Activated CD4-positive, alpha-beta T cell treated with anti-CD3 and anti-CD28 coated beads for 24 hours (primary cell): ENCODE data around the gene SORBS2.
"Not testable (repeated sequence)": the region's sequence is repeated elsewhere in the genome, so short reads cannot be mapped to it uniquely, and the experiment has no call there.

Experiments
- DNase-seq, 2 donors: peaks; one replicate each; pipeline ENCODE4 v3.0.0-alpha.2; 2020; ENCODE audit warnings: low read depth in 2 of 2

The SORBS2 gene

DNA sequence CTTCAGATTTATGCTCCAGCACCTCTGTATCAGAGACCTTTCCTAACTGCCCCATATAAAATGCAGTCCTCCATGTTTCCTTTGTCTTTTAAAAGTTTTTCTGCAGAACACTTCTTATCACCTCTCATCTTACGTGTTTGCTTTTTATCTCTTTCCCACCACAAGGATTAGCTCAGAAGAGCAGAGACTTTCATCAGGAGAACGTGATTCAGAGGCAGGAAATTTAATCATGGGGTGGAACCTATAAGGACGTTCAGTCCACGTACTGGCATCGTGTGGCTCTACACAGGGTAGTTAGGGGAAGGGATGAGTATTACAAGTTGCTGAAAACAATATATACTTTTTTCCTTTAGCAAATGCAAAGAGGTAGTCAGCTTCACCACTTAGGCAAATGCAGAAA lies 98.7 kb downstream of the SORBS2 start:
- no peak for DNase-seq

DNA sequence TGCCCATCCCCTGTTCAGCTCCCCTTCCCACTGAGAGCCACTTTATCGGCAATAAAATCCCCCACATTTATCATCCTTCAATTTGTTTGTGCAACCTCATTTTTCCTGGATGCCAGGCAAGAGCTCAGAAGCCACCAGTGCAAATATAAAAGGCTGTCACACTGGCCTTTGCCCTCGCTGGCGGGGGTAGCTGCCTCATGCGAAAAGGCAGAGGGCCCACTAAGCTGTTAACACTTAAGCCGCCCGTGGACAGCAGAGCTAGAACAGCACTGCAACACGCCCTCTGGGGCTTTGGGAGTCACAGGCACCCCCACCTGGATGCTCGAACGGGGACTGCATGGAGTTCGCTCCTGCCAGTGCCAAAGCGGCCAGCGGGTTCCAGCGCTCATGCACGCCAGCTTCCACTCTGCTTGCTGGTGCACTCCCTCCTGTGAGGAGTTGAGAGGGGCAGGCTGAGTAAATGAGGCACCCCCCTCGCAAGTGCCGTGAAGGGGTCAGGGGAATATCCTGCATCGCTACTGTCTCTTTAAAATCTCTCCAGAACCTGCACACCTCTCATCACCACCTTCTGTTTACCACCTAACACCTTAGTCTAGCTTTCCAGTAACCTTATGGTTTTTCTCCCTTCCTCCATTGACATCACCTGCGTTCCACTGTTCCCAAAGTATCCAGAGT lies 99.5 kb downstream of the SORBS2 start:
- no peak for DNase-seq

DNA sequence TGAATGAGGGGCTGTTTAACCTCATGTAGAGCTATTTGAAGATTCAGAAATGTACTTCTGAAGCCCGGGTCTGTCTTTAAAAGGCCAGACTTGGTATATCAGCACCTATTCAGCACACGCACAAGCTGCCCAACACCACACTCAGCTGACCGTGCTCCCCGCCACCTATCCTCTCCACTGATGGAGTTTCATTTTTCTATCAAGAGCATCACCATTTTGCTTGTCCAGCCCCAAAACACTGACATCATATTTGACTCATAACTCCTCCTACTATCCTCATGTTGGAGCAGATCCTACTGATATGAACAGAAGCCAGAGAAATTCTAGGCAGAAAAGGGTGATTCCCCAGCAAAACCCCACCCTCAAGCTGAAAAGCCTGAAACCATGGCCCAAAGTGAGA lies 100.3 kb downstream of the SORBS2 start:
- DNase-seq = no peak

DNA sequence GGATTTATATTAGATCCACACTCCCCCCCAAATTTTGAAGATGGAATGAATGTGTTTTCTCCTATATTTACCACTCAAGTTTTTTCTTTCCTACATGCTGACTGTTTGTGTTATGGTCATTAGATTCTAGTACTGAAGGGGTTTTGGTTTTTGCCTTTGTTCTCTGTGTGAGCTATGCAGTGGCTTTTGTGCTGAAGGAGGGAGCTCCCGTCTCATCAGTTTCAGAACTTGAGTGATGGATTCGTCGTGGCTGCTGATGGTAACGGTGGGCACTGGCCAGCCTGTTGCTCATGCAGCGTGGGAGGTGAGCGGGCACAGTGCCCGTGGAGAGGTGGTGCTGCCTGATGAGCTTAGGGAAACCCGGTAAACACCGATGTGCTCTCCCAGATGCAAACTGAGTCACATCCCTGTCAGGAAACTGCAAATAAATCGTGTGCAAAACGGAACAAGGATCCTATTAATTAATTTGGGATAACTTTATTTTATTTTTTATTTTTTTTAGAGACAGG lies 101.5 kb downstream of the SORBS2 start:
- no peak for DNase-seq

DNA sequence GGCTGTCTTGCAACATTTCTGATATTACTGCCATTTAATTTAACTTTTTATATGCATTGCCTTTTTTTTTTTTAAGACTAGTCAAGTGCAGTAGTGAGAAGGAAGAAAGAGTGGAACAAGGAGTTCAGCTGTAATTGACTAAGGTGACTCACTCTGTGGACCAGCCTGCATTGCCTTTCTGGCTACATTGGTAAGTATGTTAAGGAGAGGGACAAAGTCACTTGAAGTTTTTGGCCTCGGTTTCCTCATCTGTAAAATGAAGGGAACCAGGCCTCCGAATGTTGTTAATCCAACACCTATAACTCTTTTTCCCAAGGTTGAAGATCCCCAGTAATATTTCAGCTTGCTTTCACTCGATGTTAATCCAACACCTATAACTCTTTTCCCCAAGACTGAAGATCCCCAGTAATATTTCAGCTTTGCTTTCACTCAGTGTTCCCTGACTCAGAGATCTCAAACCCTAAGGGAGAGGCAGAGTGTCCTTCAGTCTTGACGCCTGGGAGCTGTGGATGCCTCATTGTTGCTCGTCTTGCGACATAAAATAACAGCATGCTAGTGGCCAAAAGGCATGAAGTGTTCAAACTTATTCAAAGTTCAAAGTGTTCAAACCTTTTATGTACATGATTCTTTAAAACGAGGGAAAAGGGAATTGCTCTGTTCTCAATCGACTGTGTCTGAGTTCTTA lies 102.0 kb downstream of the SORBS2 start:
- no peak for DNase-seq

DNA sequence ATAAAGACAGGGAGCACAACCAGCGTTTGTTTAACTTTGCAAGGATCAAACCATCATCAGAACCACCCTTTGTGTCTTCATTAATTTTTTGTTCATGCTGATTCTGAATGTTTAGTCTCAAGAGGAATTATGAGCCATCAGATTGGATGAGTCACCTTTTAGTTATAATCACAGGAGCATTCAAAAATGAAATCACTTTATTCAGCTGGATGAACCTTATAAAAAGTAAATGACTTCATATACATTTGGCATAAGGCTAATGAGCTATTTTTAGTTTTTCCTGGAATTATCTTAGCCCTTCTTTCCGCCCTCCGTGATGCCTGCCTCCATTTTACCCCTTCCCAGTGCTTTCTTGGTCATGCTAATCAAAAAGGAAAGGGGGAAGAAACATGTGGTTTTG lies 103.6 kb downstream of the SORBS2 start:
- no peak for DNase-seq

DNA sequence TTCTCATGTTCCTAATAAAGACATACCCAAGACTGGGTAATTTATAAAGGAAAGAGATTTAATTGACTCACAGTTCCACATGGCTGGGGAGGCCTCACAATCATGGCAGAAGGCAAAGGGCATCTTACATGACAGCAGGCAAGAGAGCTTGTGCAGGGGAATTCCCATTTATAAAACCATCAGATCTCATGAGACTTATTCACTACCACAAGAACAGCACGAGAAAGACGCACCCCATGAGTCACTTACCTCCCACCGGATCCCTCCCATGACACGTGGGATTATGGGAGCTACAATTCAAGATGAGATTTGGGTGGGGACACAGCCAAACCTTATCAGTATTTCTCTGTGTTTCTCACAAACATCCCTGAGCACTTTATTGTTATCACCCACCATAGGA lies 104.4 kb downstream of the SORBS2 start:
- DNase-seq = not testable (repeated sequence)

DNA sequence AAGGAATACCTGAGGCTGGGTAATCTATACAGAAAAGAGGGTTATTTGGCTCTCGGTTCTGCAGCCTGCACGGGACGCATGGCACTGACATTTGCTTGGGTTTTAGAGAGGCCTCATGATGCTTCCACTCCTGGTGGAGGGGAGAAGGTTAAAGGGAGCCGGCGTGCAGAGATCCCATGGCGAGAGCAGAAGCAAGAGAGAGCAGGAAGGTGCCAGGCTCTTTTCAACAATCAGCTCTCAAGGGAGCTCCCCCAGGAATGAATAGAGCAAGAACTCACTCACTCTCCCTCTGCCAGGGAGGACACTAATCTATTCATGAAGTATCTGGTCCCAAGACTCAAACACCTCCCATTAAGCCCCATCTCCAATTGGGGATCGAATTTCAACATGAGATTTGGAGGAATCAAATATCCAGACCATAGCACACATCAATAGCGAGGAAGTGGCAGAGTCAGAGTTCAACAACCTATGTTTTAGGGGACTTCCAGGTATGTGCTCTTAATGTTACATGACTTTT lies 109.8 kb downstream of the SORBS2 start:
- DNase-seq = no peak

DNA sequence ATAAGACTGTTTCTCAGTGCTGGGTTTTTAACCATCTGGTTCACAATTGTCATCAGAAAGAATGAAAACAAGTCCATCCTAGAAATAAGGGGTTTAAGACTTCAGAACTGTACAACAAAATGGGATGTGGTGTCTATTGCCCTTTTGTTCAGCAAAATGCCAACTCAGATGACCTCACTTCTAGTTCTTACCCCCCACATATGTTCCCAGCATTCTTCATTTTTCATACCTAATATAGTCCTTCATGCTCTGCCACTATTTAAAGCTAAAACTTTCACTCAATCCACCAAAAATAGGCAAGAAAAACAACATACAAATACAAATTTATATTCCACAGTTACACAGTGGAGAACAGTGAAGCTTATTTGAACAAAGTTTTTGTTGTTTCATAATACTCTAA lies 111.4 kb downstream of the SORBS2 start:
- no peak for DNase-seq

DNA sequence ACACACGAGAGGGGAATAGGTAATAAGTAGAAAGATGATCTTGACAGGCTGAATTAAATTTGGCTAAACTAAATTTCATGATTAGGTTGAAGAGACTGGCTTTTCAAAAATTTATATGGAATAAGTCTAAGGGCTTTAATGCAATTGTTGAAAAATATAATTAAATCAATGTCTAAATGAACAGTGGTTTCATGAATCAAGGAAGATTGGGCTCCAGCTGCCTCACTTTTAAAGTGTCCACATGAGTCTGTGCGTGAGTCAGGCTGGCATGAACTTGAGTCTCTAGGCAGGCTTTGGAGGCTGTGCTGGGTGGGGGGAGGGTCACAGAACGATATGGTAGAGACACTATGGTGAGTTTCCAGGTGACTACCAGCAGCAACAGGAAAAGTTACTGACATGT lies 111.9 kb downstream of the SORBS2 start:
- no peak for DNase-seq

DNA sequence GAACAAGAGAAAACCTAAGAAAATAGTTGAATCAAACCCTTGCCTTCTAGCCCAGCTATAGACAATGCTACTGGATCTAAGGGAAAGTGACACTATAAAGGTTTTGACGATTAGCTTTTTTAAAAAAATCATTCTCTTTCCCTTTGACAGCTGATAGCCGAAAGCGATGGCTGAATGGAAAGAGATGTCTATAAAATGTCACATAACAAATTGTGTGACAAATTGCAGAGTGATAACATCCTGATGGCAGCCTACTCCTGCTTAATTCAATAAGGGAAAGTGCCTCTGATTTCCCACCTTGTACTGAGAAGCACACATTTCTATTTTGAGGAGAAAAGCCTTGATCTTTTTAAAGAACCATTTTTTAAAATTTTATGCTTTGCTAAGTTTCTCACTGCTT lies 114.5 kb downstream of the SORBS2 start:
- DNase-seq = no peak

DNA sequence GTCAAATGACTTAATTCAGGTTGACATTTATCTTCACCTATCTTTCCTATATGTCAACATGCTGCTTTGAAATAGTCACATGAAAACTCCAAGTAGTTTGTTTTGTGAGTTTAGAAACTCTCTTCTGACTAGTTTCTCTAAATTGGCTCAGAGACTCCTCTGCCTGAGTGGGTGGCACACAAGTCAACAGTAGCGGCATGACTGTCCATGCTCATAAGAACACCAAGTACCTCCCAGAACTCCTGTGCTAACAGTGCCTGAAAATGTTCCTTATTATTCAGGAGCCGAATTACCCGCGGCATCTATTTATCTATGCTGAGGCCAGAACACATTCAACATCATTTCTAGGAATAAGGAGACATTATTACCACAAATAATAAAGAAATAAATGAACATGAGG lies 116.3 kb downstream of the SORBS2 start:
- no peak for DNase-seq

DNA sequence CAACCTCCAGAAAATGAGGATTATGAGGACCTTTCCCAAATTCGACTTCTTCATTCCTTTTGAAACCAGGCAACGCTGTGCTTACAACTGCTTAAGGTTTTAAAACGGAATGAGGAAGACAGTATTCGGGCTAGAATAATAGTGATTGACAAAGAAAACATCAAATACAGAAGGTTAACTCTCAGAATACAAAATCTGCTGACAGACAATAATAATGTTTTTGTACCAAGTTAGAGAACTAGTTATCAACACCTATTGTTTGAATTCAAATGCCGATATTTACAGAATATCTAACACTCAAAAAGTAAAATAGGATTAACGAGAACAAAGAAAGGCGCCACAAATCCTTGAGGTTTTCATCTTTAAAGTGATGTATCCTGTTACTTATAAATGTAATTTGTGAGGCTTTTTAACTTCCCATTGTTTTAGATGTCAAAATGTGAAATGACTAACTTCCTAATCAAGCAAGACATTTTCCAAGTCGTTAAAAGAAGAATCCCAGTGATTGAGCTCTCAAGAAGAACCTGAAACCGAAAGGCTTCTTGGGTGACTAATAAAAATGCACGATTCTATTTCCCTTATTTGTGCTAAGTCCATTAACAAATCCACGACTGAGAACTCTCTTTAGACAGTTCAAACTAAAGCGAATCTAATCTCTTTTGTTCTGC lies 118.3 kb downstream of the SORBS2 start:
- no peak for DNase-seq

DNA sequence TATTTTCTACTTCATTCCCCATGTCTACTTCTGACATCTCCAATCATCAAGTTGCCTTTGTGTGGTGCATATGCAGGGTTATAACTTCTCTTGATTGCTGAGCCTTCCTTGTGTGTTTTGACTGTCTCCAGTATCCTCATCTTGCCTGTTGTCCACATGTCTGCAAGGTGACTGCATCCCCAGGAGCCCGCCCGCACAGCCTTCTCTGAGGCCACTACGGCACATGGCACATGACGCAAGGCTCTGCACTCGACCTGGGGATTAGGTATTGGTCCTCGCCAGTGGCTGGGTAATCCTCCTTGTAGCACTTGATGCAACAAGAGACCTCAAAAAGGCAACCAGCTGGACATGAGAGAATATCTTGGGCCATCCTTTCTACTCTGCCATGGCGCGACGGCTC lies 122.6 kb downstream of the SORBS2 start:
- no peak for DNase-seq

DNA sequence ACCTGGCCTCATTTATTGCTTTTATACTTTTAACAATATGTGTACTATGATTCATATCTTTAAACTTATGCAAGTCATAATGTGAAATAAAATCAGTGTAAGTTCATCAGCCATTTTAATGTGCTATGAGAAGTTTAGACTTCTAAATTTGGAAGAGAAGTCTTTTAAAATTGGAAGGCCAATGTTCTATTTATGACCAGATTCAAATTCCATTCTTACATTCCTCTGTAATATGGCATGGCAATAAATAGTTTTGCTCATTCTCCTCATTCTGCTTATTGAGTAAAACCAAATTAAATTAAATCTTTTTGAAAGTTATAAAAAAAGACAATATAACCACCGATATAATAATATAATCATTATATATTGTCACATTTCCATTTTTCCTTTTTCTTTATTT lies 126.2 kb downstream of the SORBS2 start:
- DNase-seq = no peak

DNA sequence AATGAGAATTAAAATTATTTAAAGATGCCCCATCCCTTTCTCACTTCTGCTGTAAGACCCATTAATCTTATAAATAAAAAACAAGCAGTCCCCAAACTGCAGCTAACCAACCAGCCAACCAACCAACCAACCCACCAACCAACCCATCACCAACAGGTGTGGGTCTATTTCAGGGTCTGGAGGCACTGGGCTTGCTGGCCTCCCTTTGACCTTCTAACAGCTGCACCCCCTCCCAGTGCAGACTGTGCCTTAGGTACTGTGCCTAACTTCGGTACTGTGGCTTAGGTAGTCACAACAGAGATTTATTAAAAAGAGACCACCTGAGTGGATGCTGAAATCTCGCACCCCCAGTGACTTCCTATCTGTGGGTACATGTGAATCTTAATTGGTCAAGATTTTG lies 128.1 kb downstream of the SORBS2 start:
- DNase-seq = no peak

DNA sequence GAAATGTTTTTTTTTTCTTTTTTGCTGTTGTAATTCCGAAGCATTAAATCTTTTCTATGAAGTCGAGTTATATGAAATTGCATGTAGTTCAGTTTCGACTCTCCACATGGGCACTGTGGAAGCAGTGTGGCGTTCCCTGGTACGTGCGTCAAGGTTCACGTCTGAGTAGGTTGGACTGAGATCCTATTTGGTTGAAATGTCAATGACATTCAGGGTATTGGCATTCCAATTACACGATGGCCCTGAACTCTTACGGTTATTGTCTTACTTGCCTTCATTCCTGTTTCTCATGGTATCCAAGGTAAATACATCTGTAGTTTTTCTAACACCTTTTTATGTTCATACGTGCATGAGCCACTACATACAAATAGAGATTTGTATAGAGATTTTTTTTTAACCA lies 128.8 kb downstream of the SORBS2 start:
- DNase-seq = no peak

DNA sequence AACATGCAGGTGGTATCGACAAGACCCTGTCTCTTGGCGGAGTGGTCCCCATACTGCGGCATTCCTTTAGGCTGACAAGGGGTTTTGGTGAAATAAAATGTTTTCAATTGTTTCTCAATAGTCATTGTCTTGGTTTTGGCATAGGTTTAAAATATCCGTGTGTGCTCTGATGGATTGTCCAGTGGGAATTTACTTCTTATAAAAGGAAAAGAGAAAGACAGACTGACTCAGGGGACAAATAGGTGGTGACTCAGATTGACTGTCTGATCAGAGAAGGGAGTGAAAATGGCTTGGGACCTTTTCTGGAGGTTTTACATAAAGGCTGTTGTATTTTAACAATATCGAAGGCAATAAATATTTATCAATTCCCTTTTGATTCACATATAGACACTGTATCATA lies 129.8 kb downstream of the SORBS2 start:
- no peak for DNase-seq

DNA sequence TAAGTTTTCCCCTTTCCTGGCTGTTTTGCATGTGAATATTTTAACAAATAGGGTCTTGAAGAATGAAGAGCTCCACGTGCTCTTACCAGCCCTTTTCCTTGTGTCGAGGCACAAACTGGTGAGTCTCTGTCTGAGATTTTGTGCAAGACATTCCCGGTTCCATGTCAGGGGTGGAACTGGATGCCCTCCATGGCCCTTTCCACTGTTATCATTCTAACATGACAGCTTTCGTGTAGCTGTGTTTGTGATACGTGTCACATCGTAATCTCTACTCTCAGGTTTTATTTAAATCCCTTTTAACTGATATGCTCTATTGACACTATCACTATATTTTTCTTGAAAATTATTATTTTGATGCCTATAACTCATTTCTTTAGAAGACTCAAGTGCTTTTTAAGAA lies 130.4 kb downstream of the SORBS2 start:
- DNase-seq = no peak

DNA sequence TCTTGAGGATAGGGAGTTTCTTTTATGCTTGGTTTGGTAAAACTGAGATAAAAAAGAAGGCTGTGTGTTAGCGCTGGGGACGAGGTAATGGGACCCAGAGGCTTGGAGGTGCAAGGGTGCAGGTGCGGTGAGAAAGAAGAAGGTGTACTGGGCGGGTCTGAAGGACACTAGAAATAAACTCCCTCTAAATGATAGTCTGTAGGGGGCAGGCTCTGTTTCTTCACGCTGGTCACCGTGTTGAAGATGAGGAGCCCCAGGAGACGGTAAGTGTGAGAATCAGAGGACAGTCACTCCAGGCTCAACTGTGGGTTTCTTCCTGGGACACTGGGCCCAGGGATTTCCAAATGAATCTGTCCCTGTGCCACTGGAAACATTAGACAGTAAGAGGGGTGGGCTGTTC lies 131.4 kb downstream of the SORBS2 start:
- no peak for DNase-seq

DNA sequence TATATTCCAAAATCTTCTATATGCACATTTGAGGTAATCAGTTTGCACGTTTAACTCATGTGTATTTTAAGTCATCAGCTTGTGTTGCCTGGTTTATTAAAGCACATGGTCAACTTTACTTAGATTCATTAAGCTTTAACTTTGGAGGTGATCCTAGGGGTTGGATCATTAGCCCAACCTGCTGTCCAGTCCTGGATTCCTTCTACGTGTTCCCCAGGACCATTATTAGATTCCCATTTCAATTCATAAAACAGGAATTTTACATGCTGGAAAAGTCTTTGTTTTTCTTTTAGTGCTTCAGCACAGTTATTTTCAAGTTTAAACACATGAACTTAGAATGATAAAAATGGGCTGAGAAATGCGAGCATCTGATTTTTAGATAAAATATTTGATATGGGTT lies 132.5 kb downstream of the SORBS2 start:
- no peak for DNase-seq

DNA sequence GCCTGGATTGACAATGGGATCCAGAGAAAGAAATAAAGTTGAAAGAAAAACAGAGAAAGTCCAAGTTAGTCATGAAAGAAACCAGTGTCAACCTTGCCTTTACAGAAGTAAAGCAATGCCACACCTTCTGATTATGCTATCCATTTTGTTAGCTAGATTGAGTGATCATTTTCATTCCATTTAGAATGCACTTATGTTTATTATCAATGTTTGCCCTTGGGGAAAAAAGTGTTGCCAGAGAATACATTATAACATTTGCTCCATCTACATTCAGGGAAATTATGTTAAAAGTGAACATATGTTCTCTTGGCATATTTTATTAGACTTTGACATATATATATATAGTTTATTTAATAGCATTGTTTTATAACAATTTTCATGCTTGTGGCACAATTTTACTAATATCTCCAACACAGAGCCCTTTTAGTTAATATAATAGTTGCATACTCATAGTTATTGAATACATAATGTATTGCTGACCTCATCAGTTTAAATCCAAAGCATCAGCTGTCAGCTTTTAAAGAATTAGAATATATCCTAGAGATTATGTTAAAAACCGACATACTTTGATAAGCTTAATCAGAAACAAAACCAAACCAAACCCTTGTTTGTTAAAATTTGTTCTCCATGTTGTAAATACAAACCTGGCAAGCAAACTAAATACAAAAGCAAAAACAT lies 134.2 kb downstream of the SORBS2 start:
- no peak for DNase-seq
